Measurements from ENCODE around the gene LYPLAL1.

Gene LYPLAL1

DNA sequence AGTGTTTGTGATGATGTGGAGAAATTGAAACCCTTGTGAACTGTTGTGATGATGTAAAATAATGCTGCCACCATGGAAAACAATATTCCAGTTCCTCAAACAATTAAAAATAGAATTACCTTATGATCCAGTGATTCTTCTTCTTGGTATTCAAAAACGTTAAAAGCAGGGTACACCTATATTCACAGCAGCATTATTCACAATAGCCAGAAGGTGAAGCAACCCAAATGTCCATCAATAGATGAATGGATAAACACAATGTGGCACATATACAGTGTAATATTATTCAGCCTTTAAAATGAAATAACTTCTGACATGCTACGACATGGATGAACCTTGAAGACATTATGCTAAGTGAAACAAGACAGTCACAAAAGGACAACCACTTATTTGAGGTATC lies 59.2 kb downstream of the LYPLAL1 start:
- Histone ChIP-seq H4K20me1 (ENCODE audit: insufficient read depth, low read length) (no peaks in the 10 kb centered on the region), H3K27ac (ENCODE audit: low read depth, low read length, poor library complexity, severe bottlenecking) (no peak overlapping the region), H3K9me2 (ENCODE audit: low read depth, low read length) (no peaks in the 10 kb centered on the region), H3K4me1 (ENCODE audit: insufficient read depth, low read length, severe bottlenecking) (no peaks in the 10 kb centered on the region), H3K4me3 (ENCODE audit: low read depth, low read length, poor library complexity, severe bottlenecking) (no peak overlapping the region), H3F3A (ENCODE audit: insufficient read depth, low read length) (no peaks in the 10 kb centered on the region), H3K4me2 (ENCODE audit: low read length) (no peak overlapping the region), H3K9me3 (ENCODE audit: low read length) (no peaks in the 10 kb centered on the region), H3K36me3 (ENCODE audit: insufficient read depth, low read length) (no peaks in the 10 kb centered on the region), H2AFZ (ENCODE audit: low read length) (no peak overlapping the region), H3K27me3 (ENCODE audit: insufficient read depth, low read length) (no peaks in the 10 kb centered on the region), H3K79me2 (ENCODE audit: insufficient read depth, low read length) (no peaks in the 10 kb centered on the region), H3K9ac (ENCODE audit: low read length) (no peak overlapping the region)
- TF ChIP-seq, protein P1, sequence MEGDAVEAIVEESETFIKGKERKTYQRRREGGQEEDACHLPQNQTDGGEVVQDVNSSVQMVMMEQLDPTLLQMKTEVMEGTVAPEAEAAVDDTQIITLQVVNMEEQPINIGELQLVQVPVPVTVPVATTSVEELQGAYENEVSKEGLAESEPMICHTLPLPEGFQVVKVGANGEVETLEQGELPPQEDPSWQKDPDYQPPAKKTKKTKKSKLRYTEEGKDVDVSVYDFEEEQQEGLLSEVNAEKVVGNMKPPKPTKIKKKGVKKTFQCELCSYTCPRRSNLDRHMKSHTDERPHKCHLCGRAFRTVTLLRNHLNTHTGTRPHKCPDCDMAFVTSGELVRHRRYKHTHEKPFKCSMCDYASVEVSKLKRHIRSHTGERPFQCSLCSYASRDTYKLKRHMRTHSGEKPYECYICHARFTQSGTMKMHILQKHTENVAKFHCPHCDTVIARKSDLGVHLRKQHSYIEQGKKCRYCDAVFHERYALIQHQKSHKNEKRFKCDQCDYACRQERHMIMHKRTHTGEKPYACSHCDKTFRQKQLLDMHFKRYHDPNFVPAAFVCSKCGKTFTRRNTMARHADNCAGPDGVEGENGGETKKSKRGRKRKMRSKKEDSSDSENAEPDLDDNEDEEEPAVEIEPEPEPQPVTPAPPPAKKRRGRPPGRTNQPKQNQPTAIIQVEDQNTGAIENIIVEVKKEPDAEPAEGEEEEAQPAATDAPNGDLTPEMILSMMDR (IDR thresholded peaks at IDR 0.05; ENCODE audit: low read length) = no peak
- TF ChIP-seq EZH2 (IDR thresholded peaks at IDR 0.05; ENCODE audit: borderline replicate concordance, low read length) = no peak

GRCh38 chr1:219235903-219236481 lies 62.3 kb downstream of the LYPLAL1 start:
- no peak for TF ChIP-seq EZH2 (IDR thresholded peaks at IDR 0.05; ENCODE audit: borderline replicate concordance, low read length)
- TF ChIP-seq, protein P1 (IDR thresholded peaks at IDR 0.05; ENCODE audit: low read length) = no peak
- Histone ChIP-seq H3K4me2 (ENCODE audit: low read length) (no peak overlapping the region), H3K9me3 (ENCODE audit: low read length) (no peaks in the 10 kb centered on the region)

DNA sequence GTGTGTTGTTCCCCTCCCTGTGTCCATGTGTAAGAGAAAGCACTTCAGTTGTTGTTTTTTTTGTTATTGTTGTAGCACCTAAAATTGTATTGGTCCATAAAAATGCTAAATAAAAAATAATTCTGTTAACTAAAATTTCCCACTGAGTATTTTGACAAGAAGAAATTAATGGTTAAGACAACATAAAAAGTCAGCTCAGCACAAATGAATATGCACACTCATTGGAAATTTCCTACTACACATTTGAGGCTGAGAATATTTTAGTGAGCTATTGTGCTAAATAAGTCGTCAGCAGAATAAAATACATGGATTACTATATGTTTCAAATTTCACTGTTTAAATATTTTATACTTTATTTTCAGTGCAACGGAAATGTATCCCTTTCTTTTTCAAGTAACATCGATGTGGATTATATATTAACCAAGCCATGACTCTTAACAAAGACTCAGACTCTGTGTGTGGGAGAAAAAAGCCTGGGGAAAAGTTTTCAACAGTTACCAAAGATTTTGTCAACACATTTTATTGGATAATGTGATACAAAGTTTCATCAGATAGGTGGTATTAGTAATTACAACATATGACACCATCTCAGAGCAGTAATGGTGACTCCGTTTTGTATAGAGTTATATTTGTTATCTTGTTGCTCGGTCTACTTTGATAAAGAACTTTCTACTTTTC lies 63.4 kb downstream of the LYPLAL1 start:
- H3K4me3 ChIP-seq (ENCODE audit: low read depth, low read length, poor library complexity, severe bottlenecking) = no peak overlapping the region
- H3K79me2 ChIP-seq (ENCODE audit: insufficient read depth, low read length) = no peaks in the 10 kb centered on the region

More at GRCh38 chr1:219235903-219236481, 62.3 kb downstream of the LYPLAL1 start:
- H3F3A ChIP-seq (ENCODE audit: insufficient read depth, low read length) = no peaks in the 10 kb centered on the region
- H3K27me3 ChIP-seq (ENCODE audit: insufficient read depth, low read length) = no peaks in the 10 kb centered on the region
- H3K4me1 ChIP-seq (ENCODE audit: insufficient read depth, low read length, severe bottlenecking) = no peaks in the 10 kb centered on the region
- H3K36me3 ChIP-seq (ENCODE audit: insufficient read depth, low read length) = no peaks in the 10 kb centered on the region
- no peak overlapping the region for H3K9ac ChIP-seq (ENCODE audit: low read length)
- H3K27ac ChIP-seq (ENCODE audit: low read depth, low read length, poor library complexity, severe bottlenecking) = no peak overlapping the region
- H3K4me3 ChIP-seq (ENCODE audit: low read depth, low read length, poor library complexity, severe bottlenecking) = no peak overlapping the region
- no peak overlapping the region for H2AFZ ChIP-seq (ENCODE audit: low read length)
- no peaks in the 10 kb centered on the region for H4K20me1 ChIP-seq (ENCODE audit: insufficient read depth, low read length)
- no peaks in the 10 kb centered on the region for H3K79me2 ChIP-seq (ENCODE audit: insufficient read depth, low read length)
- H3K9me2 ChIP-seq (ENCODE audit: low read depth, low read length) = no peaks in the 10 kb centered on the region

More for the DNA sequence above, 63.4 kb downstream of the LYPLAL1 start:
- Histone ChIP-seq H3K9ac (ENCODE audit: low read length) (no peak overlapping the region), H3K9me2 (ENCODE audit: low read depth, low read length) (no peaks in the 10 kb centered on the region), H2AFZ (ENCODE audit: low read length) (no peak overlapping the region), H3K4me1 (ENCODE audit: insufficient read depth, low read length, severe bottlenecking) (no peaks in the 10 kb centered on the region), H3K4me2 (ENCODE audit: low read length) (no peak overlapping the region), H3K27ac (ENCODE audit: low read depth, low read length, poor library complexity, severe bottlenecking) (no peak overlapping the region), H3K9me3 (ENCODE audit: low read length) (no peaks in the 10 kb centered on the region), H4K20me1 (ENCODE audit: insufficient read depth, low read length) (no peaks in the 10 kb centered on the region), H3K27me3 (ENCODE audit: insufficient read depth, low read length) (no peaks in the 10 kb centered on the region), H3K36me3 (ENCODE audit: insufficient read depth, low read length) (no peaks in the 10 kb centered on the region), H3F3A (ENCODE audit: insufficient read depth, low read length) (no peaks in the 10 kb centered on the region)
- TF ChIP-seq, protein P1 (IDR thresholded peaks at IDR 0.05; ENCODE audit: low read length) = no peak
- no peak for TF ChIP-seq EZH2 (IDR thresholded peaks at IDR 0.05; ENCODE audit: borderline replicate concordance, low read length)

All from OCI-LY1 (cell line).